ENCODE data around the gene CHST8.
A peak's percentile ranks its signal among the peaks of the same experiment; 100 is the strongest.
"Not testable (repeated sequence)": the region's sequence is repeated elsewhere in the genome, so short reads cannot be mapped to it uniquely, and the experiment has no call there.

CHST8 gene

GRCh38 chr19:33818411-33818810 lies 196.7 kb downstream of the CHST8 start:
- no peak for DNase-seq

GRCh38 chr19:33819078-33819477 lies 197.3 kb downstream of the CHST8 start:
- not testable (repeated sequence) for DNase-seq

GRCh38 chr19:33819506-33819879 lies 197.7 kb downstream of the CHST8 start:
- no peak for DNase-seq

- DNase-seq, result peak; percentile 85
These were observed 198.4 kb downstream of the CHST8 start for GRCh38 chr19:33819880-33820781.

GRCh38 chr19:33821871-33822270 lies 200.1 kb downstream of the CHST8 start:
- DNase-seq, result no peak

Measured in activated CD4-positive, alpha-beta T cell treated with anti-CD3 and anti-CD28 coated beads, Interleukin-2, Interleukin-6, amounts not matched to agents 100 ng/mL and 50 ng/mL, durations not matched to agents 16 hours and 8 hours (primary cell).